Skin of body (tissue), 2 donors: ENCODE results near the gene SLC45A2. TPM values are rescaled to one million over a fixed set of nuclear protein-coding genes. Genes with fewer than 3 reads are reported as not detected.
"Not testable (repeated sequence)": the region's sequence is repeated elsewhere in the genome, so short reads cannot be mapped to it uniquely, and the experiment has no call there.

Source experiments
- DNase-seq: peaks from one replicate; lab custom pipeline; 2025; lab: John Stamatoyannopoulos, UW
- total RNA-seq: library from RNA; depleted of rRNA; stranded (reverse); fragments of >200 nt; gene quantifications from one replicate; pipeline ENCODE4 v1.2.3, GENCODE V29; 2014

Gene SLC45A2
- total RNA-seq, 1 donor from 2014 or later = 0.39 TPM

- DNase-seq = peak; percentile 40
Observed at GRCh38 chr5:33969572-33970452, 14.7 kb downstream of the SLC45A2 start.

GRCh38 chr5:33968211-33969005, 16.1 kb downstream of the SLC45A2 start:
- no peak for DNase-seq

- no peak for DNase-seq
Observed at GRCh38 chr5:33966805-33967204, 17.7 kb downstream of the SLC45A2 start.

GRCh38 chr5:33964132-33964700, 20.3 kb downstream of the SLC45A2 start:
- DNase-seq = no peak

GRCh38 chr5:33958176-33958575, 26.3 kb downstream of the SLC45A2 start:
- DNase-seq = no peak

GRCh38 chr5:33957577-33958150, 26.8 kb downstream of the SLC45A2 start:
- no peak for DNase-seq

- not testable (repeated sequence) for DNase-seq
Observed at GRCh38 chr5:33952175-33952574, 32.3 kb downstream of the SLC45A2 start.

GRCh38 chr5:33944543-33945132, 39.9 kb downstream of the SLC45A2 start:
- DNase-seq = no peak

GRCh38 chr5:33941090-33941489, 43.4 kb downstream of the SLC45A2 start:
- no peak for DNase-seq

- no peak for DNase-seq
Observed at GRCh38 chr5:33939556-33940262, 44.8 kb downstream of the SLC45A2 start.

- DNase-seq = no peak
Observed at GRCh38 chr5:33938881-33939280, 45.6 kb downstream of the SLC45A2 start.

- DNase-seq = no peak
Observed at GRCh38 chr5:33938507-33938796, 46.0 kb downstream of the SLC45A2 start.

GRCh38 chr5:33937707-33938506, 46.6 kb downstream of the SLC45A2 start:
- no peak for DNase-seq

GRCh38 chr5:33937017-33937706, 47.3 kb downstream of the SLC45A2 start:
- DNase-seq = no peak

- DNase-seq = no peak
Observed at GRCh38 chr5:33936381-33937016, 48.0 kb downstream of the SLC45A2 start, which contains the start of gene RXFP3. Gene RXFP3 (plus strand): TSS chr5:33936386. CDS start chr5:33936741, 355 bp downstream.

- peak; percentile 18 for DNase-seq
Observed at GRCh38 chr5:33936004-33936380, 48.5 kb downstream of the SLC45A2 start.

GRCh38 chr5:33934176-33934575, 50.3 kb downstream of the SLC45A2 start:
- no peak for DNase-seq

- DNase-seq = no peak
Observed at GRCh38 chr5:33933723-33934169, 50.7 kb downstream of the SLC45A2 start.

GRCh38 chr5:33931136-33931535, 53.4 kb downstream of the SLC45A2 start:
- DNase-seq = no peak
